Liver (tissue), 3 donors: ENCODE results near the gene ASIC5.

Experiments
- ATF3 ChIP-seq: IDR thresholded peaks from 2 replicates; pipeline ENCODE4 v1.6.1; 2016; ENCODE audit warnings: antibody characterized with exemption
- CTCF ChIP-seq: fragments of 150-350 bp; IDR thresholded peaks from 2 replicates; pipeline ENCODE4 v1.5.1; 2017; ENCODE audit warnings: improper control_type of control experiment, low read depth, low read length; ENCODE audit not compliant: missing input control
- EGR1 ChIP-seq, 2 donors: IDR thresholded peaks; 2 replicates each; pipeline ENCODE4 v1.6.1; 2016 to 2018; ENCODE audit warnings: antibody characterized with exemption in 2 of 2, low read depth in 2 of 2
- FOXA2 ChIP-seq: IDR thresholded peaks from 2 replicates; pipeline ENCODE4 v1.6.1; 2016; ENCODE audit warnings: antibody characterized with exemption
- GABPA ChIP-seq, 2 donors: IDR thresholded peaks in 1 of 2; conservative IDR thresholded peaks in 1 of 2; 2 replicates each; pipeline ENCODE4 v1.6.1; 2016; ENCODE audit warnings: antibody characterized with exemption in 2 of 2, mild to moderate bottlenecking in 1 of 2, moderate library complexity in 1 of 2
- HNF4G ChIP-seq: IDR thresholded peaks from 2 replicates; pipeline ENCODE4 v1.6.1; 2016; ENCODE audit warnings: antibody characterized with exemption
- JUND ChIP-seq, 2 donors: IDR thresholded peaks; 2 replicates each; pipeline ENCODE4 v1.6.1; 2016; ENCODE audit warnings: antibody characterized with exemption in 2 of 2
- MAX ChIP-seq: IDR thresholded peaks from 2 replicates; pipeline ENCODE4 v1.6.1; 2016; ENCODE audit warnings: antibody characterized with exemption
- REST ChIP-seq: IDR thresholded peaks from 2 replicates; pipeline ENCODE4 v1.6.1; 2016; ENCODE audit warnings: antibody characterized with exemption, mild to moderate bottlenecking
- YY1 ChIP-seq: IDR thresholded peaks from 2 replicates; pipeline ENCODE4 v1.6.1; 2016; ENCODE audit warnings: antibody characterized with exemption, mild to moderate bottlenecking
- donor health status: healthy.
- donor health status: healthy.

- TF ChIP-seq MAX (no peak), CTCF (no peak), EGR1 (IDR thresholded peaks at IDR 0.05; ENCODE audit: low read depth in 2 of 2) (no peak), FOXA2 (no peak), HNF4G (no peak), ATF3 (no peak), YY1 (no peak), GABPA (IDR thresholded peaks at IDR 0.05 in 1 of 2, conservative IDR thresholded peaks at IDR 0.05 in 1 of 2) (no peak), JUND (IDR thresholded peaks at IDR 0.05) (no peak), REST (no peak)
These were observed 43.6 kb upstream of the ASIC5 start for GRCh38 chr4:155909615-155910226.
